ENCODE data around the gene NIPAL1.

- no peak for TF ChIP-seq CTCF (IDR thresholded peaks at IDR 0.05; ENCODE audit: low read length)
- no peak for TF ChIP-seq EZH2phosphoT487 (IDR thresholded peaks at IDR 0.05; ENCODE audit: low read length)
Observed at GRCh38 chr4:48002267-48002666, 14.3 kb upstream of the NIPAL1 start.

Measured in MM.1S (cell line).